Thyroid gland (tissue), 4 donors: ENCODE results near the gene P2RX2. TPM values are rescaled to one million over a fixed set of nuclear protein-coding genes. Genes with fewer than 3 reads are reported as not detected.

Experiments used
- DNase-seq, 2 donors: peaks; one replicate each; pipeline ENCODE4 v3.0.0-alpha.2; 2019
- H3K27ac ChIP-seq, 3 donors: fragments of 200-600 bp; sonication (generic); 1 replicate in 2 of 3; 2 replicates in 1 of 3; pipeline ENCODE4 v1.5.1; 2016 to 2019; ENCODE audit warnings: mild to moderate bottlenecking in 1 of 3, moderate library complexity in 1 of 3
- H3K27me3 ChIP-seq: fragments of 200-600 bp; sonication (generic); one replicate; pipeline ENCODE4 v1.5.1; 2019
- H3K36me3 ChIP-seq, 2 donors: fragments of 200-600 bp; sonication (generic); one replicate each; pipeline ENCODE4 v1.5.1; 2016 to 2019
- H3K4me1 ChIP-seq, 2 donors: fragments of 200-600 bp; sonication (generic); one replicate each; pipeline ENCODE4 v1.5.1; 2017 to 2019
- H3K4me3 ChIP-seq, 3 donors: fragments of 200-600 bp; sonication (generic); replicated peaks in 1 of 3; 1 replicate in 2 of 3; 2 replicates in 1 of 3; pipeline ENCODE4 v1.5.1; 2016; ENCODE audit warnings: mild to moderate bottlenecking in 1 of 3
- H3K9me3 ChIP-seq: fragments of 200-600 bp; sonication (generic); one replicate; pipeline ENCODE4 v1.5.1; 2017
- CTCF ChIP-seq, 6 experiments: fragments of 200-600 bp in 3 of 6; fragments of 450-650 bp in 3 of 6; sonication (generic) in 3 of 6; IDR thresholded peaks; one replicate each; pipeline ENCODE4 v1.5.1; 2016 to 2019; ENCODE audit warnings: antibody characterized with exemption in 6 of 6, mild to moderate bottlenecking in 2 of 6, inconsistent platforms in 1 of 6, moderate library complexity in 1 of 6
- POLR2A ChIP-seq, 2 donors: fragments of 450-650 bp; IDR thresholded peaks; one replicate each; pipeline ENCODE4 v1.6.1; 2017; ENCODE audit warnings: antibody characterized with exemption in 2 of 2, mild to moderate bottlenecking in 2 of 2, moderate library complexity in 1 of 2
- WGBS, 2 donors: methylation state at CpG; one replicate each; pipeline ENCODE4 v1.1.5; 2017; 5-methylcytosine and 5-hydroxymethylcytosine counted together
- intact Hi-C: fragments of 100-400 bp; cut with DNase I; formaldehyde crosslinking; loops from one replicate; pipeline ENCODE4 v1.15.1; 2023
- total RNA-seq, 4 donors: library from RNA; depleted of rRNA; stranded (reverse); fragments of >200 nt; gene quantifications; one replicate each; pipeline ENCODE4 v1.2.3, GENCODE V29; 2016

Gene P2RX2
- total RNA-seq, 4 donors from 2014 or later: 0.45 TPM; not detected in 3

DNA sequence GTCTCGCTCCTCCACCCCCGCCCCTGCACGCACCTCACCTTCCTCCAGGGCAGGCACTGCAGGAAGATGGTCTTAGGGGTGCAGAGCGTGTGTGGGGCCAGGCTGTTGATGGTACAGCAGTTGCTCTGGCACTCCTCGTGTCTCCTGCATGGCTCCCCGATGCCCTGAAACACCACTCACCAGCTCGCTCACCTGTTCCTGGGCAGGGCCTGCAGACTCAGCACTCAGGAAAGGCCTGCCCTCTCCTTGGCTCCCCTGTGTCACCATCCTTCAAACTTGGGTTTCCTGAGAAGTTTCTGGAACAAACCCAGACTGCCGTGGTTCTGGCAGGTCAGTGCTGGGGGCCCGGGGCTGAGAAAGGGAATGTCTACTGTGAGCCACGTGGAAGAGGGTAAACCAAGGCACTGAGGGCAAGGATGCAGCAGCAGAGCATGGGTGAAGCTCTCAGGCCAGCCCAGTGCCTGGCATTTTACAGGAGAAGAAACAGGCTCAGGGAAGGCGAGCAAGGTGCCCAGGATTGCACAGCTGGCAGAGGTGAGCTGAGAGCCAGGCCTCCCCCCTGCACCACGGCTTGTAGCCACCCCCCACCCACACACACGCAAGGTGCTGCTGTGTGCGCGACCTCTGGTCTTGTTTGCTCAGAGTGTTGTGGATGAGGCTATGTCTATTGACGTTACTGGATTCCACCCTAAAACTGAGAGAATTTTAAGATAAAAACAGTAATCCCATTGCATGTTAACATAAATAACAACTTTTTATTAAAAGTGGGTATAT, 13.7 kb upstream of the P2RX2 start:
- Histone ChIP-seq H3K27me3 (no peaks in the 10 kb centered on the region), H3K27ac (no peak overlapping the region), H3K36me3 (no peaks in the 10 kb centered on the region), H3K4me3 (no peak overlapping the region), H3K4me1 (peaks cover 0 to 20% of the 10 kb centered on the region in 2 donors), H3K9me3 (no peaks in the 10 kb centered on the region)
- intact Hi-C loops: no loop called here
- DNase-seq: no peak
- 71 to 74% methylated on average over 13 to 16 of the region's 16 CpGs for WGBS, 2 donors
- TF ChIP-seq POLR2A (IDR thresholded peaks at IDR 0.05): no peak
- TF ChIP-seq CTCF (IDR thresholded peaks at IDR 0.05): no peak

GRCh38 chr12:132605892-132606291, 12.7 kb upstream of the P2RX2 start:
- Histone ChIP-seq H3K4me3 (no peak overlapping the region), H3K36me3 (no peaks in the 10 kb centered on the region), H3K4me1 (peaks cover 0 to 20% of the 10 kb centered on the region in 2 donors), H3K27ac (no peak overlapping the region), H3K9me3 (no peaks in the 10 kb centered on the region), H3K27me3 (no peaks in the 10 kb centered on the region)
- WGBS, 2 donors: 68 to 83% methylated on average over 9 to 11 of the region's 18 CpGs
- DNase-seq: no peak
- intact Hi-C loops: no loop called here
- TF ChIP-seq POLR2A (IDR thresholded peaks at IDR 0.05) (no peak), CTCF (IDR thresholded peaks at IDR 0.05) (no peak)

- Histone ChIP-seq H3K4me1 (peaks cover 0 to 16% of the 10 kb centered on the region in 2 donors), H3K4me3 (no peak overlapping the region), H3K27me3 (no peaks in the 10 kb centered on the region), H3K9me3 (no peaks in the 10 kb centered on the region), H3K27ac (no peak overlapping the region), H3K36me3 (no peaks in the 10 kb centered on the region)
- no peak for DNase-seq
- TF ChIP-seq CTCF (IDR thresholded peaks at IDR 0.05) (no peak), POLR2A (IDR thresholded peaks at IDR 0.05) (no peak)
- intact Hi-C loops: no loop called here
- WGBS, 2 donors: 76 to 79% methylated on average over 16 of the region's 16 CpGs
These were observed 12.1 kb upstream of the P2RX2 start for GRCh38 chr12:132606466-132606865.

GRCh38 chr12:132606927-132607326, 11.6 kb upstream of the P2RX2 start:
- no peaks in the 10 kb centered on the region for H3K27me3 ChIP-seq
- 87 to 93% methylated on average over 19 of the region's 19 CpGs for WGBS, 2 donors

More at GRCh38 chr12:132606927-132607326, 11.6 kb upstream of the P2RX2 start:
- no peak for TF ChIP-seq CTCF (IDR thresholded peaks at IDR 0.05)
- TF ChIP-seq POLR2A (IDR thresholded peaks at IDR 0.05): no peak
- Histone ChIP-seq H3K4me1 (peaks cover 0 to 16% of the 10 kb centered on the region in 2 donors), H3K36me3 (no peaks in the 10 kb centered on the region), H3K27ac (no peak overlapping the region), H3K4me3 (no peak overlapping the region), H3K9me3 (no peaks in the 10 kb centered on the region)
- no peak for DNase-seq
- intact Hi-C loops: no loop called here
